Heart left ventricle (tissue), 13 donors: ENCODE measurements around the gene COL7A1.

Source experiments
- CTCF ChIP-seq, 12 donors: fragments of 200-600 bp; sonication (generic) in 4 of 12; IDR thresholded peaks; one replicate each; pipeline versions ENCODE4 v1.5.0 to v1.8.0; 2018 to 2022; ENCODE audit warnings: antibody characterized with exemption in 12 of 12, mild to moderate bottlenecking in 5 of 12
- POLR2A ChIP-seq, 2 donors: fragments of 450-650 bp; IDR thresholded peaks; one replicate each; pipeline ENCODE4 v1.6.1; 2017; ENCODE audit warnings: antibody characterized with exemption in 2 of 2, mild to moderate bottlenecking in 2 of 2, moderate library complexity in 2 of 2
- donor health status: ischemic (EF 13 %, LVEDD 7.1; RV severe dilation, severe dysfunction).
- donor health status: DM: no; HTN: yes; CAD: no.
- donor health status: DM: no; HTN: no; CAD: no.
- donor health status: ischemic (EF 25% LVEDD 6.9; RV normal size, moderate dysfunction).
- donor health status: ischemic (EF 25% LVEDD 5.7; RV mildly dilated, moderate dysfunction).
- donor health status: ischemic (EF 35%, LVEDD 5.7; RV mildly dilated, moderate dysfunction).
- donor health status: nonischemic (EF 11% LVEDD 7.7; RV severe dilation, severe dysfunction).
- donor health status: DM: yes; HTN: yes; CAD: no.
- donor health status: PGD.
- donor health status: ischemic (EF 29% LVEDD 5.4; RV normal size, mild dysfunction).
- donor health status: nonischemic (EF 23%, LVEDD 6.1; RV moderate dilation, normal function).

GRCh38 chr3:48619541-48620524, 24.7 kb upstream of the COL7A1 start:
- TF ChIP-seq CTCF (IDR thresholded peaks at IDR 0.05): no peak
- TF ChIP-seq POLR2A (IDR thresholded peaks at IDR 0.05): no peak
